Skin of body (tissue), 2 donors: ENCODE measurements around the gene NOTCH4. TPM values are rescaled to one million over a fixed set of nuclear protein-coding genes. Genes with fewer than 3 reads are reported as not detected.

Experiments
- DNase-seq: peaks from one replicate; lab custom pipeline; 2025; lab: John Stamatoyannopoulos, UW
- total RNA-seq: library from RNA; depleted of rRNA; stranded (reverse); fragments of >200 nt; gene quantifications from one replicate; pipeline ENCODE4 v1.2.3, GENCODE V29; 2014

NOTCH4 gene
- total RNA-seq, 1 donor from 2014 or later = 8.1 TPM

- no peak for DNase-seq
Observed at GRCh38 chr6:32181915-32182529, 41.8 kb downstream of the NOTCH4 start.

DNA sequence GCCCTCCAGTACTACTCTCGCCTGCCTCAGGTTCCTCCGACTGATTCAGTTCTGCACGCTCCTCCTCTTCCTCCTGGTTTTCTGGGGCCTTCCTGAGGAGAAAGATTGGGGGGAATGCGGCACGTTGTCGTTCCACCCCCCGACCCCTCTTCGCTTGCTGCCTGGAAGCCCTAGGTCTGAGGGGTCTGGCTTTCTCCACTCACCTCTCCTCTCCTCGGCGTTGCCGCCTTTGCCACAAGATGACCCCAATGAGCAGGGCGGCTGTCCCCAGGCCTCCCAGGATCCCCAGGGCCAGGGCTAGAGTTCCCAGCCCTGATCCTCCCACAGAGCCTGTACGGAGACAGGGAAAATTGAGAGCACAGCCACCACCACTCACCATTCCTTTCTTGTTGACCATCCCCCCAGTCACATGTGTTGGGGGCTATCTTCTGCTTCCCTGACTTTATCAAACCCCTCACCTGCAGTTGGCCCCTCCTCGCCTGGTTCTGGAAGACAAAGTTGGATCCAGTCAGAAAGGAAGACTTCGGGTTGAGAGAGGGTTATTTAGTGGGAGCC lies 42.6 kb downstream of the NOTCH4 start:
- DNase-seq = no peak

DNA sequence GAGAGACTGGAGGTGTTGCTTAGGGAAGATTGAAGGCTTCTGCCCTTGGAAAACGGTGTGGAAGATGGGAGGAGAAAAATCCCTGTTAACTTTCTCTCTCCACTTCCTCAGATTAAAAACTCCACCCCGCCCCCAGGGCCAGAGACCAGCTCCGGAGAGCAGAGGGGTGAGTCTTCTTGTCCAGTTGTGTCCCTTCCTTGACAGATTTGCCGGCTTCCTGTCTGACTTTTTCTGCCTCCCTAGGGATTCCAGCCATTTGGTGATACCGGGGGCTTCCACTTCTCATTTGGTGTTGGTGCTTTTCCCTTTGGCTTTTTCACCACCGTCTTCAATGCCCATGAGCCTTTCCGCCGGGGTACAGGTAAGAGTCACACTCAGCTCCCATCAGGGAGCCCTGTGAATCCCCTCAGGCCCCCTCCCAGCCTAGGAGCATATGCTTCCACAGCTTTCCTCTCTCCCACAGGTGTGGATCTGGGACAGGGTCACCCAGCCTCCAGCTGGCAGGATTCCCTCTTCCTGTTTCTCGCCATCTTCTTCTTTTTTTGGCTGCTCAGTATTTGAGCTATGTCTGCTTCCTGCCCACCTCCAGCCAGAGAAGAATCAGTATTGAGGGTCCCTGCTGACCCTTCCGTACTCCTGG lies 44.0 kb downstream of the NOTCH4 start:
- no peak for DNase-seq

GRCh38 chr6:32178547-32179440 lies 45.1 kb downstream of the NOTCH4 start:
- DNase-seq = no peak

- DNase-seq = peak; percentile 100
Observed at GRCh38 chr6:32177788-32178546, 45.9 kb downstream of the NOTCH4 start, which contains the start of gene RNF5. Gene RNF5, plus strand, starts transcription at chr6:32178405. Its CDS starts 107 bp downstream, at chr6:32178512.

GRCh38 chr6:32177183-32177787 lies 46.6 kb downstream of the NOTCH4 start:
- no peak for DNase-seq

DNA sequence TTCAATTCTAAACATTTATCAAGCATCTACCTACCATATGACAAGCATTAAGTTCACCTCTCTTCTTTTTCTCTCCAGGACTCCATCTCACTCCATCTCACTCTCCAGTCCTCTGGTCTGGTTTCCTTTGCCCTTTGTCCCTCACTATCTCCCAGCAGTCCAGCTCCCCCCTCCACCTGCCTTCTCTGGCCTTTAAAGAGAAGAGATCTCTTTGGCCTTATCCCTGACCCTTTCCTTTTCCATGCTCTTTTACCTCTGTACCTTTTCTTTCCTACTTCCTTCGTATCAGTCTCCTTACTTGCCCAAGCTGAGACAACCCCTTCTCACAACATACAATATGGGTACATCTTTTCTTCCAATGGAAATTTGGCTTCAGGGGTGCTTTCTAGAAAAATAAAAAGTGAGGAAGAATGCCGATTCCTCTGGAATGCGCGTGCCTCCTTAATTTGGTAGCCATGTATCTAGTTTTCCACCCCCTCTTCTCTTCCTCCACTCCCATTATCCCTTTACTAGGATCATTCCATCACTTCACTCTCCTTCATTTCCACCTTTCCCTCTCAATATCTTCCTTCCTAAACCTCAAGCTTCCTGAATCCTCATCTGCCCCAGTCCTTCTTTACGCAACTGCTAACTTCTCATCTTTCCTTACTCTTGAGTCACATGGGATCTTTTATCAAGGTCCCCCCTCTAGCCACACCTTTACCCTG lies 47.2 kb downstream of the NOTCH4 start:
- no peak for DNase-seq

GRCh38 chr6:32175711-32176475 lies 48.0 kb downstream of the NOTCH4 start, which contains the start of gene AGPAT1:
Gene AGPAT1, minus strand, starts transcription at chr6:32176084. Its CDS starts 4,588 bp downstream, at chr6:32171496.
- peak; percentile 94 for DNase-seq

DNA sequence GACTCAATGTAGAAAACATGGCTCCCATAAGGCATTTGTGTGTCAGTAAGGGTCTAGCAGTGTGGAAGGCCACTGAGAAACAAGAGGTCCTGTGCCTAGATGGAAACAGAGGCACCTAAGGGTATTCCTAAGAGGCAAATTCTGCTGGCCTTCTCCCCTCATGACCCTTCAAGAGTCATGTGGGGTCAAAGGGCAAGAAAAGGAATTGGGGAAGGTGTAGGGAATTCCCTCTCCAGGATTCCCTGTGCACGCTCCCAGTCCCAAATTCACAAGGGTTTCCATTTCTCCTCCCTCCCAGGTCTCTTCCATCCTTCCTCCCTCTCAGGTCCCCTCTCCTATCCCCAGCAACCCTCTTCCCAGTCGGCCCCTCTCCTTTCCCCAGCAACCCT lies 48.6 kb downstream of the NOTCH4 start:
- no peak for DNase-seq

DNA sequence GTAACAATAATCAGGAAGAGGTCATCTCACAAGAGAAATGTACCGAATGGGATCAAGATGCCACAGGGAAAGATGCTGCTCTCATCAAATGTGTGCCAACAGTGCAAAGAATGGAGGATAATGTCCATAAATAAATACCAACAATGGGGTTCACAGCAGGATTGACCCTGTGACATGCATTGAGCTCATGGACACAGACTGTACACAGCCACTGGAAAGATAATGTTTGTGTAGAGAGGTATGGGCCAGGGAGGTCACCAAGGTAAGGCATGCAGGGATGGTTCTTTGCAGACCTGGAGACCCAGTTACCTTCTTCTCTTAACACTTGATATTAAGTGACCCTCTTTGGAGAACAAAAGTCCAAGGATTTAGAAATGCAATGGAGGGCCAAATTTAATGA lies 49.5 kb downstream of the NOTCH4 start:
- no peak for DNase-seq

DNA sequence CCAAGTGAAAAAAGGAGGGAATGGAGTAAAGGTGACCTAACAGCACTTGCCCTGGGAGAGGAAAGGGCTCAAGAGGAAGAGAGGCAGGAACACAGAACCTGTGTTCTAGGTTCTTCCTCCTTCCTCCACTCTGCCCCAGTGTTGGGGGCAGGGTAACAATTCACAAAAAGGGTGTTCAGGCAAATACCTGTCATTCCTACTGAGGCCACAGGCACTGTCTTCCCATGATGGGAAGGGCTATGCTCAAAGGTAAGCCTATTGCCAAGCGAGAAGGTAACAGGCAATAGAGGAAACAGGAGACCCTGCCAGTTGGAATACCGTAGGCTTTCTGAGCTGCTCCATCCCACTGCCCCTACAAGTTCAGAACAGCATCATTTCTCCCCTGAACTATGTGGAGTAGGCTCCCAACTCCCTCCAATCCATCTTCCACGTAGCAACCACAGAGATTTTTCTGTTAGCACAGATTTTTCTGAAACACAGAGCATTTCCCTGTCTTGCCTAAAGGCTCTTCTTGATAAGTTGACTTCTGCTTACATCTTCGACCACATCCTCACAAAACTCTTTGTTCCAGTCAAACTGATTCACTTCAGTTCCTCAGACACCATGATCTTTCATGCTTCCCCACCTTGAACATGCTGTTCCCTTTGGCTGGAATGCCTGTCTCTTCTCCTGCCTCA lies 50.7 kb downstream of the NOTCH4 start:
- DNase-seq = no peak

- no peak for DNase-seq
Observed at GRCh38 chr6:32171234-32171633, 52.6 kb downstream of the NOTCH4 start.

- DNase-seq = no peak
Observed at GRCh38 chr6:32170294-32170693, 53.6 kb downstream of the NOTCH4 start.

- no peak for DNase-seq
Observed at GRCh38 chr6:32168807-32169591, 54.9 kb downstream of the NOTCH4 start.

DNA sequence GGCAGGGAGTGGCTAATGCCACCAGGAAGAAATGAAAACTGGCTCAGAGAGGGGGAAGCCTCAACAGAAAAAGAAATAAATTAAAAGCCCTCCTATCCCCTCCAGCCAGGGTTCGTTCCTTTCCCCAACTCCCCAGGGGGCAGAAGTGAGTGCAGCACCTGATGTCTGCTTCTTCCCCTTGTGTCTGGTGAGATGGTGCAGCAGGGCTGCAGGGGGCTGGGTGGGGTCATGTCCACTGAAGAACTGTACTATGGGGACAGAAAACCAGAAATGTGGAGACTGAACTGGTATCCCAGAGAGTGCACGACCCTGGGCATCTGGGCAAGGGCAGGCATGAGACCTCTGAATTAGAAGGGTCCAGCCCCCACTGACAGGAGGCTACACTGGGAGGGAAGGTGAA lies 55.5 kb downstream of the NOTCH4 start:
- no peak for DNase-seq

- DNase-seq = no peak
Observed at GRCh38 chr6:32167761-32168262, 56.1 kb downstream of the NOTCH4 start.

GRCh38 chr6:32167154-32167760 lies 56.6 kb downstream of the NOTCH4 start:
- no peak for DNase-seq
